GM21367 (cell line): ENCODE measurements around the gene CLEC1B.
"Not testable (repeated sequence)": the region's sequence is repeated elsewhere in the genome, so short reads cannot be mapped to it uniquely, and the experiment has no call there.

Experiments used
- ATAC-seq: cut with Tn5 transposase; IDR thresholded peaks from one replicate; pipeline ENCODE4 v1.9.1; 2021; ENCODE audit not compliant: unreplicated experiment

Gene CLEC1B

DNA sequence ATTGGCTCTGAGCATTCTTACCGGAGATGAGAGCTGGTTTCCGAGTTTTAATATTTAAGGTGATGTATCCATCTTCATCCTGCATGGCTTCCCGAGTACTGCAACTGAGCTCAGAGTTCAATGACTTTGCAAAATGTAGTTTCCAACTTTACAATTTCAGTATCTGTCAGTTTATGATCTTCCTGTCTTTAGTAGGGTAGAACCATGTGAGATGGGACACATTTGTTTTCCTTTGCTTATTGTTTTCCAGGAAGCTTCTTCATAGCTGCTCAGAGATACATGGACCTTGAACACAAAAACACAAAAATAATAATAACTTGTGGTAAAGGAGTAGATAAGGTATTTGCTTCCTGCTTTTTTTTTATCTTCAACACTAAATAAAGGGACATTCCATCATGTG, at the start of gene CLEC1B:
Gene CLEC1B, minus strand, starts transcription at position 106 of the 400 bp plus-strand sequence. Its CDS starts 21 bp downstream, at position 85.
- ATAC-seq: no peak

DNA sequence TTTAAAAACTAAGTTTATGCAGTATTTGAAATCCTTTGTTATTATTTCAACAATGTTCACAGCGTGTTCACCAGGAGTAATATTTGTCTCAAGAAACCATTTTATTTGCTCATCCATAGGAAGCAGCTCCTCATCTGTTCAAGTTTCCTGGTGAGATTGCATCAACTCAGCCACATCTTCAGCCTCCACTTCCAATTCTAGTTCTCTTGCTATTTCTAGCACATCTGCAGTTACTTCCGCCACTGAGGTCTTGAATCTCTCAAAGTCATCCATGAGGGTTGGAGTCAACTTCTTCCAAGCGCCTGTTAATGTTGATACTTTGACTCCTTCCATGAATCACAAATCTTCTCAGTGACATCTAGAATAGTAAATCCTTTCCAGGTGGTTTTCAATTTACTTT, 49.6 kb upstream of the CLEC1B start:
- no peak for ATAC-seq

- ATAC-seq: no peak
Observed at GRCh38 chr12:10042167-10042566, 43.2 kb upstream of the CLEC1B start.

GRCh38 chr12:10033783-10034545, 35.0 kb upstream of the CLEC1B start:
- no peak for ATAC-seq

GRCh38 chr12:10031771-10032175, 32.9 kb upstream of the CLEC1B start:
- no peak for ATAC-seq

- no peak for ATAC-seq
Observed at GRCh38 chr12:10031321-10031720, 32.4 kb upstream of the CLEC1B start.

GRCh38 chr12:10030446-10030845, 31.5 kb upstream of the CLEC1B start, which contains the start of gene CLEC9A:
CLEC9A (plus strand) TSS chr12:10030682; CDS start chr12:10052688, 22,006 bp downstream.
- no peak for ATAC-seq

DNA sequence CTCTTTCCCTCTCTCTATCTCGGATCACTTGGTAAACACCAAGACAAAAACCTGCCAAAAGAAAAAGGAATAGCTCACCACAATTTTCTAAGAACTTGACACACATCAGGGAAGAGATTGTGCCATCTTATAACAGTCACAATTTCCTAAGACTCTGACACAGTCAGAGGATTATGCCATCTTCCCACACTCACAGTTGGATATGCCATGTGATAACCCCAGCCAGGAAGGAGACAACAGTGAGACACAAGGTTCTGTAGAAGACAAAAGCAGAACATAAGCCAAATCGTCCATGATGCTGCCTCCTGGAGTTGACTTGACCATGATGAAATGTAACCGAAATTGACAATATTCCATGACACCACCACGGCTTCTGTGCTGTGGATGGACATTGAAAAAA, 28.8 kb upstream of the CLEC1B start:
- ATAC-seq: no peak

DNA sequence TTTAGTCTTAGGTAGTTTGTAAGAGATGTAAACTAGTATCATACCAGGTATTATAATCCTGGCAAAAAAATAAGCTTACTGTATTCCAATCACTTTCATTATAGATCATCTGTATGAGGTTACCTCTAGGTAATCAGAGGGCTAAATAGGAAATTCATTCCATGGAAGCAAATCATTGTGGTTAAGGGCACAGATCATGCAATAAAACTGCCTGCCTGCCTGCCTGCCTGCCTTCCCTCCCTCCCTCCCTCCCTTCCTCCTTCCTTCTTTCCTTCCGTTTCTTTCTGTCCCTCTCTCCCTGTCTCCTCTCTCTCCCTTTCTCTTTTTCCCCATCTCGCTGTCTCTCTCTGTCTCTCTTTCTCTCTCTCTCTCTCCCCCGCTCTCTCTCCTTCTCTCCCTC, 28.4 kb upstream of the CLEC1B start:
- no peak for ATAC-seq

GRCh38 chr12:10026666-10027065, 27.7 kb upstream of the CLEC1B start:
- ATAC-seq: not testable (repeated sequence)

- no peak for ATAC-seq
Observed at GRCh38 chr12:10025236-10025635, 26.3 kb upstream of the CLEC1B start.

DNA sequence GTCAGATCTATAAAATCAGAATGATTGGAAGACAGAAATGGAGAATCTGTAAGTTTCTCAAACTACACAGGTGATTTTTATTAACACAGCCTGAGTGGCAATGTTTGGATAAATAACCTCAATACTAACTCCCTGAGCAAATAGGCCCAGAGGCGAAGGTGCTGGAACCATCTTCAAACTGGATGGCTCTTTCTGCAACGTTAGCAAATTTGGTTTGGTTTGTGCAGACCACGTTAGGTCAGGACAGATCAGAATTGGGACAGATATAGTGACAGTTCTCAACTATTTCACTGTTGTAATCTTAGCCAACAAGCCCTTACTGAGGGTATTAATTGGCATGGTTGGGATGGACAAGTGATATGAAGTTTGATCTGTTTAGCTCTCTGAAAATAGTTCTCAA, 22.4 kb upstream of the CLEC1B start:
- no peak for ATAC-seq

- ATAC-seq: no peak
Observed at GRCh38 chr12:10018386-10018785, 19.5 kb upstream of the CLEC1B start.

- ATAC-seq: no peak
Observed at GRCh38 chr12:10016881-10017280, 18.0 kb upstream of the CLEC1B start.

DNA sequence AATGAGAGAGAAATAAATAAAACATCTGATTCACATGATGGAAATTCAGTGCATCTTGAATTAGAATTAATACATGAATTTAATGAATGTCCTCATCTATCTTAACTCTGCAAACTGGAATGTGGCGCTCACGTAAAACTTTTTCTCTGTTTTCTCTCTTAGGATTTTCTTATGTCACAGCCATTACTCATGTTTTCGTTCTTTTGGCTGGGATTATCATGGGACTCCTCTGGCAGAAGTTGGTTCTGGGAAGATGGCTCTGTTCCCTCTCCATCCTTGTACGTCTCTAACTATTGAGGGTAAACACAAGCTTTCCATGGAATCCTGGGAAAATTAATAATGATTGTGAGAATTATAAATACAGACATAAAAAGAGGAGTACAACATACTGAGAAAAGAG, 16.5 kb upstream of the CLEC1B start:
- ATAC-seq: no peak

DNA sequence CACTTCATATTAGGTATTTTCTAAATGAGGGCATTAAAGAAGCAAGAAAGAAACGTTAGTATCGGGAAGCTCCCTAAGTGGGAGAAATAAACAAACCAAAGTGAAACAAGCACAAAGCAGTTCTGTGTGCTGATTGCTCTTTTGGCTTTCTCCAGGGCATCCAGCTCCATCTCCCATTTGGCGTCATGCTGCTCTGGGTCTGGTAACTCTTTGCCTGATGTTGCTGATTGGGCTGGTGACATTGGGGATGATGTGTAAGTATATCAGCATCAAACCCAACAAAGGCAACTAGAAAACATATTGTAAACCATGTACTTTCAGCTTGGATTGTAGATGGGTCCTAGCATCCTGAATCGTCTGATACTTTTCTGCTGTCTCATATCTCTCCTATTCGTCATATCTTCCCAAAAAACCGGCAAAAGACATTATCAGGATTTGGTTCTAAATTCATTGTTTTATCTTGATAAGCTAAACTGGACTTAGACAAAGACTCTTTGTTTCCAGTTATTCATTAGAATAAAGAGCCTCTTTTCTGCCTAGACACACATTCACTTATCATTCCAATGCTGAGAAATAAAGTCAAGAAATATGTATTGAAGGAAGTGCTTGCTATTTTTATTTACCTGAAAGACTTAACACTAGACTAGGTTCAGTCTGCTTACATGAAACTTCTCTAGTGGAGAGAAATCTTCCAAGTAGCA, 13.9 kb upstream of the CLEC1B start:
- no peak for ATAC-seq

GRCh38 chr12:10001171-10001776, 2.4 kb upstream of the CLEC1B start:
- no peak for ATAC-seq

GRCh38 chr12:9992296-9992695, 6.6 kb downstream of the CLEC1B start:
- ATAC-seq: no peak

GRCh38 chr12:9991876-9992275, 7.0 kb downstream of the CLEC1B start:
- ATAC-seq: no peak

DNA sequence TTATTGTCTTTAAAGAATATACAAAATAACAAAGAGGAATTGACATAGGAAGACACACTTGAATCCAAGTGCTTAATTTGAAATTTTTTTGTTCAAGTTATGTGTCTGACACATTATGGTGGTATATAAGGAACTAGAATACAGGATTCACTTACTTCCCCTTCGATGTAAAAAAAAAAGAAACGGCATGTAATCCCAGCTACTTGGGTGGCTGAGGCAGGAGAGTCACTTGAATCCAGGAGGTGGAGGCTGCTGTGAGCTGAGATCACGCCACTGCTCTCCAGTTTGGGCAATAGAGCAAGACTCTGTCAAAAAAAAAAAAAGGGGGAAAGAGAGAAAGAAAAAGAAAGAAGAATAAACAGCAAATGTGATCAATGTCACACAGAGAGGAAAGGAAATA, 18.8 kb downstream of the CLEC1B start:
- ATAC-seq: no peak

- no peak for ATAC-seq
Observed at GRCh38 chr12:9977916-9978315, 21.0 kb downstream of the CLEC1B start.

DNA sequence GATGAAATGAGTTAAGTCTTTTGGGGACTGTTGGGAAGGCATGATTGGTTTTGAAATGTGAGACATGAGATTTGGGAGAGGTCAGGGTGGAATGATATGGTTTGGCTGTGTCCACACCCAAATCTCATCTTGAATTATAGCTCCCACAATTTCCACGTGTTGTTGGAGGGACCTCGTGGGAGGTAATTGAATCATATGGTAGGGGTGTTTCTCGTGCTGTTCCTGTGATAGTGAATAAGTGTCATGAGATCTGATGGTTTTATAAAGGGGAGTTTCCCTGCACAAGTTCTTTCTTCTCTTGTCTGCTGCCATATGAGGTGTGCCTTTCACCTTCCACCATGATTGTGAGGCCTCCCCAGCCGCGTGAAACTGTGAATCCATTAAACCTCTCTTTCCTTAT, 22.3 kb downstream of the CLEC1B start:
- not testable (repeated sequence) for ATAC-seq
